GM18519 (cell line): ENCODE data around the gene XAB2.

Experiments used
- ATAC-seq: cut with Tn5 transposase; IDR thresholded peaks from one replicate; pipeline ENCODE4 v1.9.1; 2021; ENCODE audit warnings: mild to moderate bottlenecking, moderate library complexity; ENCODE audit not compliant: unreplicated experiment, low FRiP score

The XAB2 gene

DNA sequence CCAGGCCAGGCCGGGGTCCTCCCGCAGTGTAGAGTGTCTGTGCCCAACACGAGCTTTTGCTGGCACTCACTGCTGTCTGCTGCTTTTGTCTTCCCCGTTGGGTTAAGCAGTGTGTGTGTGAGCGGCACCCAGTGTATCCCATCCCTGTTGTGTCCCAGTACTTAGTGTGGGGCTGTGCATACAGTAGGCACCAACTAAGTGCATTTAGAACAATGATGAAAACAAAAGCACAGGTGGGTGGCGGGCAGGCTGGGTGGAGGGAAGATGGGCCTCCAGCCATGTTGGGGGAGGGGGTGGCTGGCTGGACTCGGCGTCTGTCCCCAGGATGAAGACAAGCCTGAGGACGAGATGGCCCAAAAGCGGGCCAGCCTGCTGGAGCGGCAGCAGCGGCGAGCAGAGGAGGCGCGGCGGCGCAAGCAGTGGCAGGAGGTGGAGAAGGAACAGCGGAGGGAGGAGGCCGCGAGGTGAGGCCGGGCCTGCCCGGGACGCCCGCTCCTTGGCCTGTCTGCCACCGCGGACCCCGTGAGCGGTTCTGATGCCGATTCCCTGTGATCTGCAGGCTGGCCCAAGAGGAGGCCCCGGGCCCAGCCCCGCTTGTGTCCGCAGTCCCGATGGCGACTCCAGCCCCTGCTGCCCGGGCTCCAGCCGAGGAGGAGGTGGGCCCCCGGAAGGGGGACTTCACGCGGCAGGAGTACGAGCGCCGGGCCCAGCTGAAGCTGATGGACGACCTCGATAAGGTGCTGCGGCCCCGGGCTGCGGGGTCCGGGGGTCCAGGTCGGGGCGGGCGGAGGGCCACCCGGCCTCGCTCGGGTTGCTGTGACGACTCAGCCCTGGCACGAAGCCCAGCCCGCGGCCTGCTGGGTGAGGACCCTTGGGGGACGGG is 14.2 kb downstream of the XAB2 start:
- no peak for ATAC-seq

GRCh38 chr19:7612282-7613274 is 16.8 kb downstream of the XAB2 start:
- no peak for ATAC-seq

GRCh38 chr19:7611541-7612279 is 17.6 kb downstream of the XAB2 start:
- ATAC-seq = no peak

DNA sequence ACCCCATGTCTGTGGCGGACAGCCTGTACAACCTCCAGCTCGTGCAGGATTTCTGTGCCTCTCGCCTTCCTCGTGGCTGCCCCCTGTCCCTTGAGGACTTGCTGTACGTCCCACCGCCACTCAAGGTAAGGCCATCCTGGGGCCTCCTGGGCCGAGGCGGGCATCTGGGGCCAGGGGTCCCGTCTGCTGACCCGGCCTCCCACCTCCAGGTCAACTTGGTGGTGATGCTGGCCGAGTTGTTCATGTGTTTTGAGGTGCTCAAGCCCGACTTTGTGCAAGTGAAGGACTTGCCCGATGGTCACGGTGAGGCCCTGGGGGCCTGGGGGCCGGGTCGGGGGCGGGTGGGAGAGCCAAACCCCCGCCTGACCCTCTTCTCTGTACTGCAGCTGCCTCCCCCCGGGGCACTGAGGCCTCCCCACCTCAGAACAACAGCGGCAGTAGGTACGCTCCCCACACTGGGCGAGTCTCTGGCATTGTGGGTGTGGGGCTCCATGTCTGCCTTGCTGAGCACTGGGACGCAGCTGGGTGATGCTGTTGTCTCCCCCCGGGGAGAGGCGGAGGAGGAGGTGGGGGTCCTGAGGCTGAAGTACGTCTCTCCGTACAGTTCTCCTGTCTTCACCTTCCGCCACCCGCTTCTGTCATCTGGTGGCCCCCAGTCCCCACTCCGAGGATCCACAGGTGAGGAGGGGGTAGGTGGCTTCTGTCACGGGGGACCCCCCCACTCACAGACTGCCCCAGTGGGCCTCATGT is 18.7 kb downstream of the XAB2 start:
- ATAC-seq = no peak

DNA sequence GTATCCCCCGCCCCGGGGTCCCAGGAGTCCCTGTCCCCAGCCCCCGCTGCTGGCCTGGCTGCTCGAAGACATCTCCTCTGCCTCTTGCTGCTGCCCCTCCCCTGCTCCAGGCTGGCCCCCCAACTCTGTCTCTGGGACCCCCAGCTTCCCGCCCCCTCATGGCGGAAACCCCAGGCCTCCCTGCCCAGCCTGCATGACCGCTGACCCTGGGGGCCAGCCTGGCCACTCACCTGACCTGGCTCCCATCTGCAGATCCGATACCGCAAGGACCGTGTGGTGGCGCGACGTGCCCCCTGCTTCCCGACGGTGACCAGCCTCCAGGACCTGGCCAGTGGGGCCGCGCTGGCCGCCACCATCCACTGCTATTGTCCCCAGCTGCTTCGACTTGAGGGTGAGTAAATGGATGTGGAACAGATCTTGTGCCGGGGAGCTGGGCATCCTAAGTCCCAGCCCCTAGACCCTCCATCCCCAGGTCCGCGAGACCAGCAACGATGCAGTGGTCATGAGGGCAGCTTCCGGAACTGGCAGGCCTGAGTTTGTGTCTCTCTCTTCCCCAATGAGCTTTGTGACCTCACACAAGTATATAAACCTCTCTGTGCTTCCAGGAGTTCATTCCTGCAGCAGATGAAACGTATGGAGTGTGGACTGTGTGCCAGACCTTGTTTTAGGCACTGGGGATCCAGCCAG is 21.3 kb downstream of the XAB2 start:
- ATAC-seq = no peak

DNA sequence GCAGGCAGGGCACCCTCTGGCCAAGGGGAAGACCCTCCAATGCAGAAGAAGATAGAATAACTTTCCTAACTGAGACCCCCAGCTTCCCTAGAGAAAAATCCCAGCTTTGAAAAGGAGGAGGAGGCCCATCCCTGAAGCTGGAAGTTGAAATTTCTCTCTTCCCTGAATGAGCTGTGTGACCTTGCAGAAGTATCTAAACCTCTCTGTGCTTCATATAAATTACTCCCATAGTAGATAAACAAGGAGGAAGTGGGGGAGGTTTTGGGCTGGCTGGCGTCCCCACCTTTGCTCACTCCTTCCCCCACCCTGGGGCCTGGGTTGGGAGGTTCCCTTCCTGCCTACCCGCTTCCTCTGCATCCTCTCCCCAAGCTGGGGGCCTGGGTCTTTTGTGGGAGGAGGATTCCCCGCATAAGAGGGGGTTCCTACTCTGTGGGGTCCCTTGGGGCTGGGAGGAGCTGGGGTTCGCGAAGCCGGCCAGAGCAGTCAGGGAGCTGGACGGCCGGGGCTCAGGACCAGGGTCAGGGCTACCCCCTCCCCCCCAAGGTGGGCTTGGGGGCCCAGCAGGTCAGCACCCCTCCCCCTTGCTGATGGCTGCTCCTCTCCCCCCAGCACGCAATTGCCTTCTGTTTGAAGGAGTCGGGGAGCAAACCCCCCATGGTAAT is 22.0 kb downstream of the XAB2 start:
- ATAC-seq = no peak

DNA sequence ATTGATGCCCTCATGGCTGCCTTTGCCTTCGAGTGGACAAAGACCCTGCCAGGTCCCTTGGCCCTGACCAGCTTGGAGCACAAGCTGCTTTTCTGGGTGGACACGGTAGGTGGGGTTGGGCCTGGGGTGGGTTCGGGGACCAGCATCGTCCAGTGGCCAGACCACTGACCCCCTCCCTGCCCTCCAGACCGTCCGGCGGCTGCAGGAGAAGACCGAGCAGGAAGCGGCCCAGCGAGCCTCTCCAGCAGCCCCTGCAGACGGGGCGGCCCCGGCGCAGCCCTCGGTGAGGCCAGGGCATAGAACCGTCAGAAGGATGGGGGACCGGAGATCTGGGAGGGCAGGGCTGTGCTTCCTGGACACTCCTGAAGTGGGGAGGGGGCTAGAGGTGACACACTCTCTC is 23.1 kb downstream of the XAB2 start:
- ATAC-seq = no peak

DNA sequence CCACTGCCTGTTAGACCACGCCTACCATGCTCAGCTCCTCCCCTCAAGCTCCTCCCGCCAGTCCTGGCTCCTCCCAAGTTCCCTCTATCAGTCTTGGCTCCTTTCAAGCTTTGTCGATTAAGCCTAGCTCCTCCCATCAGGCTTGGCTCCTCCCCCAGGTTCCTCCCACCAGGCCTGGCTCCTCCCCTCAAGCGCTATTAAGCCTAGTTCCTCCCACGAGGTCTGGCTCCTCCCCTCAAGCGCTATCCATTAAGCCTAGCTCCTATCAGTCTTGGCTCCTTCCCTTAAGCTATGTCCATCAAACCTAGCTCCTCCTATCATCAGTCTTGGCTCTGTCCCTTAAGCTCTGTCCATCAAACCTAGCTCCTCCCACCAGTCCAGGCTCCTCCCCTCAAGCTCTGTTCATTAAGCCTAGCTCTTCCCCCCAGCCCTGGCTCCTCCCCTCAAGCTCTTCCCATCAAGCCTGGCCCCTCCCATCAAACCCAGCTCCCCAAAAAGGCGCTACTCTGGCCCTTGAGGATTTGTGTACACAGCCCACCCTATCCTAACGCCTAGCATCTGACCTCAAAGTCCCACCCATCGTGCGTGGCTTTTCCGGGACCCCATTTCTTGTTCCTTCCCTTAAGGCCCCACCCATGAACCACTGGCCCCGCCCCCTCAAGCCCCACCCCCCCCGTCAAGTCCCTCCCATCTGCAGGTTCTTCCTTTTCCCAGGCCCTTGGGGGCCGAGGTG is 23.7 kb downstream of the XAB2 start:
- no peak for ATAC-seq

- no peak for ATAC-seq
These were observed 25.4 kb downstream of the XAB2 start for GRCh38 chr19:7603919-7604318.

DNA sequence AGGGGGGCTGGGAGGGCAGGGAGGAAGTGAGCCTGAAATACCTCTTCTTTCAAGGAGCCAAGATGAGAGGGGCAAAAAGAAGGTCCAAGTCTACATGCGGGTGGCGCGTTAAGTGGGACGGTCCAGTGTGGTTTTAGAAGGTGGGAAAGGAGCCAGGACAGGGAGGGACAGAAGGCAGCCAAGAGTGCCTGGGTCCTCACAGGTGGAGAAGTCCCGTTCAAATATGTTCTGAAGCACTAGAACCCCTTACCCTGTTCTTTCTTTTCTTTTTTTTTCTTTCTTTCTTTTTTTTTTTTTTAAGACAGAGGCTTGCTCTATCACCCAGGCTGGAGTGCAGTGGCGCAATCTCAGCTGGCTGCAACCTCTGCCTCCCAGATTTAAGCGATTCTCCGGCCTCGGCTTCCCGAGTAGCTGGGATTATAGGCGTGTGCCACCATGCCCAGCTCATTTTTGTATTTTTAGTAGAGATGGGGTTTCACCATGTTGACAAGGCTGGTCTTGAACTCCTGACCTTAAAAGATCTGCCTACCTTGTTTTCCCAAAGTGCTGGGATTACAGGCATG is 26.3 kb downstream of the XAB2 start:
- ATAC-seq = no peak

- ATAC-seq = no peak
These were observed 27.0 kb downstream of the XAB2 start for GRCh38 chr19:7602240-7602934.

DNA sequence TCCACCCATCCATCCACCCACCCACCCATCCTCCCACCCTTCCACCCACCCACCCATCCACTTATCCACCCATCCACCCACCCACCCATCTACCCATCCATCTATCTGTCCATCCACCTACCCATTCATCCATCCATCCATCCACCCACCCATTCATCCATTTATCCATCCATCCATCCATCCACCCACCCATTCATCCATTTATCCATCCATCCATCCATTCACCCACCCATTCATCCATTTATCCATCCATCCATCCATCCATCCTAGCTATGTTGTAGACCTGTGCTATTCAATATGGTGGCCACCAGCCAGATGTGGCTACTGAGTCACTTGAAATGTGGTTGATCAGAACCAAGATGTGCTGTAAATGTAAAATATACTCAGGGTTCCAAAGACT is 28.6 kb downstream of the XAB2 start:
- no peak for ATAC-seq

GRCh38 chr19:7598180-7598579 is 31.2 kb downstream of the XAB2 start:
- ATAC-seq = no peak

DNA sequence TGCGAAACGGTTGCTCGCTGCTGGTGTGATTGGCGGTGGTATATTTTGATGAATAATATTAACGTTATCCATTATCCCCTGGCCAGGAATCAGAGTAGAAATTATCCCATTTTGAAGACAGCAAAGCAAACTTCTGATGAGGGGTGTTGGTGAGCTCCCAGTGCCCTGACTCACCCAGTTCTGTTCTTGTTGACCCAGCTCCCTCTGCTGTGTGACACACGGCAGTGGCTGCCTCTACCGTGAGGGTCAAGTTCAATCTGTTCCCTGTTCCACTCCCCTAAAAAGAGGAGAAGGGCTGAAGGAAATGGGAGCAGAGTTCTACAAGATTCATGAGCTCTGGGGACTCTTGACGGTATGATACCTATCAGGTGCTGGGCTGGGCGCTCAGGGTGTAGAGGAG is 31.7 kb downstream of the XAB2 start:
- ATAC-seq = no peak

DNA sequence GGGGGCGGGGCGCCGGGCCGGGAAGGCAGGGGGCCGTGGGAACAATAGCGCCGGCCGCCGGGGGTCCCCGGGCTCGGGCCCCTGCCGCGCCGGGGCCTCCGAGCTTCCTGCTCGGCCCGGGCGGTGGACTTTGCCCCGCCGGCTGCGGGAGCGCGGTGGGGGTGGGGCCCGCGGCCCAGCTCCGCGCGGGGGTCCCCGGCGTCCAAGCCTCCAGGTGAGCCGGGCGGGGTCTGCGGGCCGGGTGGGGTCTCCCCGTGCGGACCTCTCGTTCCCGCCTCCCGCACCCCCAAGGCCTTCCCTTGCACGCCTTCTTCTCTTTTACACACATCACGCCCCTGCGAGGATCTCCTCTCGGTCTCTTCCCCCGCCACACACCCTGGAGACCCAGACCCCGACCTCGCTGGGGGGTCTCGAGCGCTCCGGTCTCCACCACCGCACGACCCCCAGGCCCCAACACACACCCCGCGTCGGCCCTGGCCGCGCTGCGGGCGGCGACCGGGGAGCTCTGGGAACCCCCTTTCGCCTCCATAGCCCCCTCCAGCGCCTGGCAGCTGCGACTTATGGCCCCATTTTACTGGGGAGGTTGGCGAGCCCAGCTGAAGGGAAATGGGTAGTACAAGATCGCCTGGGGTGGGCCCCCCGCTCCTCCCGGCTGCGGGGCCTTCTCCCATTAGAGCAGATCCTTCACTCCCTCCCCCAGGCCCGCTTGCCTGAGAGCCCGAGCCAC is 33.0 kb downstream of the XAB2 start:
- ATAC-seq = no peak

GRCh38 chr19:7595466-7596133 is 33.7 kb downstream of the XAB2 start, which contains the start of gene CAMSAP3:
CAMSAP3 (plus strand) TSS chr19:7595863; CDS start chr19:7596003, 140 bp downstream.
- no peak for ATAC-seq
